Measurements from ENCODE around the gene PRR19.

DNA sequence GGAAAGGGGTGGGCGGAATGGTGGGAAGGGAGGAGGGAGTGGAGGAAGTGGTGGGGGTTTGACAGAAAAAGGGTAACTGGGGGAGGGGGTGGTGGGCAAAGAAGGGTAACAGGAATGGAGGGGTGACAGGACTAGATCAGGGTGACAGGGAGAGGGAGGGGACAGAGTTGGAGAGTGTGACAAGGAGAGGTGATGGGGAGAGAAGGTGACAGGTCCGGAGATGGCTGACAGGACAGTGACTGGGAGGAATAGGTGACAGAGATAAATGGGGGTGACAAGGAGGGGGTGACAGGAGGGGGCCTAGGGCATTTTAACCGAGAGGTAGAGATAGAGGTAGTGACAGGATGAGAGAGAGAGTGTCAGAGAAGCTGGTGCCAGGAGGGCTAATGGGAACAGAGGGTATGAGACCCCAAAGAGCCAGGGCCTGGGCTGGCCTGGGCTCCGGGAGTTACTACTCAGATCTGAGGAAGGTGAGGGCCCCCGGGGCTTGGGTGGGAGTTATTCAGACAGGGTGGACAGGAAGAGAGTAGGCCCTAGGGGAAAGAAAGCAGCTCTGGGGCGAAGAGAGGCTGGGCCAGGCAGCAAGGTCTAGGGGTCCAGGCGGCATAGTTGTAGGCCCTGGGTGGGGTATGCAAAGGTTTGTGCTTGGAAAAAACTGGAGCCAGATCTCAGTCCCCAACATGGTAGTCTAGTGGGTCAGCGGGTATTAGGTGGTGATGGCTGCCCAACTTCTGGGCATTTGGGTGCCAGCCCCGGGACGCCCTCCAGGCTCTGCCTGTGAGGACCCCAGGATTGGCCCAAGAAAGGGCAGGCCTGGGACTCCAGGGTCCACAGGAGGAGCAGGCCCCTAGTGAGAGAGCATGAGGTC lies 32.2 kb upstream of the PRR19 start:
- TF ChIP-seq, protein P1, sequence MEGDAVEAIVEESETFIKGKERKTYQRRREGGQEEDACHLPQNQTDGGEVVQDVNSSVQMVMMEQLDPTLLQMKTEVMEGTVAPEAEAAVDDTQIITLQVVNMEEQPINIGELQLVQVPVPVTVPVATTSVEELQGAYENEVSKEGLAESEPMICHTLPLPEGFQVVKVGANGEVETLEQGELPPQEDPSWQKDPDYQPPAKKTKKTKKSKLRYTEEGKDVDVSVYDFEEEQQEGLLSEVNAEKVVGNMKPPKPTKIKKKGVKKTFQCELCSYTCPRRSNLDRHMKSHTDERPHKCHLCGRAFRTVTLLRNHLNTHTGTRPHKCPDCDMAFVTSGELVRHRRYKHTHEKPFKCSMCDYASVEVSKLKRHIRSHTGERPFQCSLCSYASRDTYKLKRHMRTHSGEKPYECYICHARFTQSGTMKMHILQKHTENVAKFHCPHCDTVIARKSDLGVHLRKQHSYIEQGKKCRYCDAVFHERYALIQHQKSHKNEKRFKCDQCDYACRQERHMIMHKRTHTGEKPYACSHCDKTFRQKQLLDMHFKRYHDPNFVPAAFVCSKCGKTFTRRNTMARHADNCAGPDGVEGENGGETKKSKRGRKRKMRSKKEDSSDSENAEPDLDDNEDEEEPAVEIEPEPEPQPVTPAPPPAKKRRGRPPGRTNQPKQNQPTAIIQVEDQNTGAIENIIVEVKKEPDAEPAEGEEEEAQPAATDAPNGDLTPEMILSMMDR (IDR thresholded peaks at IDR 0.05): no peak
- no peak for TF ChIP-seq POLR2AphosphoS5 (IDR thresholded peaks at IDR 0.05)
- no peak for TF ChIP-seq POLR2A (IDR thresholded peaks at IDR 0.05)
- TF ChIP-seq EP300 (IDR thresholded peaks at IDR 0.05): no peak

Measured in suprapubic skin (tissue), 4 donors.